Measurements from ENCODE around the gene SEMA5A. TPM values are rescaled to one million over a fixed set of nuclear protein-coding genes. Genes with fewer than 3 reads are reported as not detected.

Gene SEMA5A
- total and polyA plus RNA-seq, 2 donors (not counting 1 experiment from before 2014, with no cell fraction given) = not detected

DNA sequence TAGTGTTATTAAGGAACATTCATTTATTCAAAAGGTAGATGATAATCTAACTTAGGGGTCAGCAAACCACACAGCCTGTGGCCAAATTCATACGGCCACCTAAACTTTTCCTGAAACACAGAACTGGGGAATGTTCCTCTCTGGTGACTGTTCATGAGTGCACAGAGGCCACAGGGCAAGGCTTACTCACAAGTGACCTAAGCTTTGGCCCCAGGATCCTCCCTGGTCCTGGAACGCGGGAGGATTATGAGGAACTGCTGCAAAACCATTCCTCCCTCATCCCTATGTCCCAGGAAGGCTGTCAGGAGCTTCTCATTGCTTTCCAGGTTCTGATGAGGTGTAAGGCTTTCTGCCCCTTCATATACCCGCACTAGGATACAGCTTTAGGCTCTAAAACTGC lies 397.6 kb downstream of the SEMA5A start:
- H4K20me1 ChIP-seq (ENCODE audit: control insufficient read depth, insufficient read depth, low read length, poor library complexity, severe bottlenecking) = no peaks in the 10 kb centered on the region
- H3K36me3 ChIP-seq (replicated peaks in 1 of 2; ENCODE audit: control extremely low read depth in 1 of 2, control insufficient read depth in 1 of 2, extremely low read depth in 1 of 2, insufficient read depth in 2 of 2, low read length in 1 of 2) = no peaks in the 10 kb centered on the region
- Mint-ChIP-seq H3K9me3 (ENCODE audit: insufficient read depth) (no peaks in the 10 kb centered on the region), H3K4me1 (no peaks in the 10 kb centered on the region), H3K4me3 (no peak overlapping the region), H3K27me3 (no peaks in the 10 kb centered on the region), H3K27ac (no peak overlapping the region)
- H3K9me3 ChIP-seq (ENCODE audit: control extremely low read depth in 1 of 3, control insufficient read depth in 2 of 3, insufficient read depth in 1 of 3, low read length in 2 of 3) = peaks cover 0 to 4% (median 0%) of the 10 kb centered on the region in 3 donors
- no peak overlapping the region for H3K27ac ChIP-seq (ENCODE audit: low read length in 2 of 2)
- POLR2A ChIA-PET = no interaction called here
- no peak overlapping the region for H3K9ac ChIP-seq (ENCODE audit: low read length)
- DNase-seq = no peak
- H3K79me2 ChIP-seq (ENCODE audit: control insufficient read depth, insufficient read depth, low read length) = no peaks in the 10 kb centered on the region
- intact Hi-C loops (cut with micrococcal nuclease) = no loop called here
- no peaks in the 10 kb centered on the region for H3K27me3 ChIP-seq (replicated peaks in 1 of 4; ENCODE audit: control extremely low read depth in 1 of 4, control insufficient read depth in 3 of 4, insufficient read depth in 4 of 4, low read length in 3 of 4)
- no peak overlapping the region for H3K4me2 ChIP-seq (replicated peaks; ENCODE audit: low read depth, low read length, poor library complexity, severe bottlenecking)
- ATAC-seq (ENCODE audit: low read depth) = no peak
- no peak overlapping the region for H3K4me3 ChIP-seq (ENCODE audit: control extremely low read depth in 1 of 5, extremely low read depth in 1 of 5, insufficient read depth in 1 of 5, low read depth in 2 of 5, low read length in 4 of 5)
- WGBS (ENCODE audit: insufficient coverage) = 91% methylated on average over 1 of the region's 4 CpGs
- no peak overlapping the region for H2AFZ ChIP-seq (ENCODE audit: insufficient read depth, low read depth, low read length, poor library complexity, severe bottlenecking)
- H3K4me1 ChIP-seq (ENCODE audit: control insufficient read depth in 2 of 2, insufficient read depth in 2 of 2, low read length in 2 of 2) = no peaks in the 10 kb centered on the region
- CTCF ChIA-PET = no interaction called here
- TF ChIP-seq, protein P1, sequence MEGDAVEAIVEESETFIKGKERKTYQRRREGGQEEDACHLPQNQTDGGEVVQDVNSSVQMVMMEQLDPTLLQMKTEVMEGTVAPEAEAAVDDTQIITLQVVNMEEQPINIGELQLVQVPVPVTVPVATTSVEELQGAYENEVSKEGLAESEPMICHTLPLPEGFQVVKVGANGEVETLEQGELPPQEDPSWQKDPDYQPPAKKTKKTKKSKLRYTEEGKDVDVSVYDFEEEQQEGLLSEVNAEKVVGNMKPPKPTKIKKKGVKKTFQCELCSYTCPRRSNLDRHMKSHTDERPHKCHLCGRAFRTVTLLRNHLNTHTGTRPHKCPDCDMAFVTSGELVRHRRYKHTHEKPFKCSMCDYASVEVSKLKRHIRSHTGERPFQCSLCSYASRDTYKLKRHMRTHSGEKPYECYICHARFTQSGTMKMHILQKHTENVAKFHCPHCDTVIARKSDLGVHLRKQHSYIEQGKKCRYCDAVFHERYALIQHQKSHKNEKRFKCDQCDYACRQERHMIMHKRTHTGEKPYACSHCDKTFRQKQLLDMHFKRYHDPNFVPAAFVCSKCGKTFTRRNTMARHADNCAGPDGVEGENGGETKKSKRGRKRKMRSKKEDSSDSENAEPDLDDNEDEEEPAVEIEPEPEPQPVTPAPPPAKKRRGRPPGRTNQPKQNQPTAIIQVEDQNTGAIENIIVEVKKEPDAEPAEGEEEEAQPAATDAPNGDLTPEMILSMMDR (IDR thresholded peaks at IDR 0.05) = no peak
- no peak for TF ChIP-seq EZH2 (IDR thresholded peaks at IDR 0.05; ENCODE audit: borderline replicate concordance, insufficient read depth, low read depth, low read length, poor library complexity, severe bottlenecking)

GRCh38 chr5:9140711-9141110 lies 405.2 kb downstream of the SEMA5A start:
- WGBS (ENCODE audit: insufficient coverage) = 100% methylated on average over 3 of the region's 5 CpGs
- Mint-ChIP-seq H3K4me1 (no peaks in the 10 kb centered on the region), H3K4me3 (no peak overlapping the region), H3K9me3 (ENCODE audit: insufficient read depth) (no peaks in the 10 kb centered on the region), H3K27me3 (no peaks in the 10 kb centered on the region), H3K27ac (no peak overlapping the region)
- H3K9me3 ChIP-seq (ENCODE audit: control extremely low read depth in 1 of 3, control insufficient read depth in 2 of 3, insufficient read depth in 1 of 3, low read length in 2 of 3) = peaks cover 0 to 3% (median 0%) of the 10 kb centered on the region in 3 donors
- H3K27me3 ChIP-seq (replicated peaks in 1 of 4; ENCODE audit: control extremely low read depth in 1 of 4, control insufficient read depth in 3 of 4, insufficient read depth in 4 of 4, low read length in 3 of 4) = no peaks in the 10 kb centered on the region
- H3K36me3 ChIP-seq (replicated peaks in 1 of 2; ENCODE audit: control extremely low read depth in 1 of 2, control insufficient read depth in 1 of 2, extremely low read depth in 1 of 2, insufficient read depth in 2 of 2, low read length in 1 of 2) = no peaks in the 10 kb centered on the region
- H3K9ac ChIP-seq (ENCODE audit: low read length) = no peak overlapping the region
- TF ChIP-seq EZH2 (IDR thresholded peaks at IDR 0.05; ENCODE audit: borderline replicate concordance, insufficient read depth, low read depth, low read length, poor library complexity, severe bottlenecking) = no peak
- TF ChIP-seq, protein P1 (IDR thresholded peaks at IDR 0.05) = no peak
- H3K27ac ChIP-seq (ENCODE audit: low read length in 2 of 2) = no peak overlapping the region
- no peak for ATAC-seq (ENCODE audit: low read depth)
- no peaks in the 10 kb centered on the region for H3K79me2 ChIP-seq (ENCODE audit: control insufficient read depth, insufficient read depth, low read length)
- ChIA-PET CTCF (no interaction called here), POLR2A (no interaction called here)
- DNase-seq = no peak
- no peak overlapping the region for H2AFZ ChIP-seq (ENCODE audit: insufficient read depth, low read depth, low read length, poor library complexity, severe bottlenecking)
- no peak overlapping the region for H3K4me2 ChIP-seq (replicated peaks; ENCODE audit: low read depth, low read length, poor library complexity, severe bottlenecking)
- H3K4me1 ChIP-seq (ENCODE audit: control insufficient read depth in 2 of 2, insufficient read depth in 2 of 2, low read length in 2 of 2) = no peaks in the 10 kb centered on the region
- no peak overlapping the region for H3K4me3 ChIP-seq (ENCODE audit: control extremely low read depth in 1 of 5, extremely low read depth in 1 of 5, insufficient read depth in 1 of 5, low read depth in 2 of 5, low read length in 4 of 5)
- intact Hi-C loops (cut with micrococcal nuclease) = no loop called here
- no peaks in the 10 kb centered on the region for H4K20me1 ChIP-seq (ENCODE audit: control insufficient read depth, insufficient read depth, low read length, poor library complexity, severe bottlenecking)

All from B cell (primary cell).